AG04450 (cell line): ENCODE data around the gene DOCK3. TPM values are rescaled to one million over a fixed set of nuclear protein-coding genes. Genes with fewer than 3 reads are reported as not detected.

Source experiments
- CTCF ChIA-PET: fragments of 300-600, 350-600 bp; formaldehyde crosslinking; extraction: SDS; loops from one replicate; lab custom pipeline; 2022; ENCODE audit warnings: antibody characterized with exemption, inconsistent platforms; lab: Charles Lee
- POLR2A ChIA-PET: fragments of 350-600 bp; formaldehyde crosslinking; extraction: SDS; loops from one replicate; lab custom pipeline; 2021; ENCODE audit warnings: antibody characterized with exemption, inconsistent platforms; lab: Yijun Ruan, JAX
- DNase-seq: peaks from one replicate; pipeline ENCODE4 v3.0.0-alpha.2; 2011; ENCODE audit warnings: low read depth, low spot score
- H3K27ac ChIP-seq: one replicate; pipeline ENCODE4 v1.5.1; 2012; ENCODE audit warnings: low read depth, low read length, control low read depth
- H3K27me3 ChIP-seq: one replicate; pipeline ENCODE4 v1.6.0; 2012; ENCODE audit warnings: low read length; ENCODE audit not compliant: control insufficient read depth, insufficient read depth
- H3K4me3 ChIP-seq: 2 replicates; pipeline ENCODE4 v1.5.1; 2011; ENCODE audit warnings: mild to moderate bottlenecking, low read depth, low read length, control low read depth
- H3K9me3 ChIP-seq: 2 replicates; pipeline ENCODE4 v1.5.1; 2012; ENCODE audit warnings: low read length; ENCODE audit not compliant: control insufficient read depth, insufficient read depth
- CTCF ChIP-seq: IDR thresholded peaks from 2 replicates; pipeline ENCODE4 v1.5.1; 2011; ENCODE audit warnings: low read depth, low read length, control low read depth, inconsistent platforms
- polyA plus RNA-seq: library from polyadenylated mRNA; depleted of rRNA; stranded (reverse); fragments of >200 nt; gene quantifications from 2 replicates; pipeline ENCODE4 v1.2.3, GENCODE V29; 2011

The DOCK3 gene
- polyA plus RNA-seq, 1 experiment: 0.07 TPM

DNA sequence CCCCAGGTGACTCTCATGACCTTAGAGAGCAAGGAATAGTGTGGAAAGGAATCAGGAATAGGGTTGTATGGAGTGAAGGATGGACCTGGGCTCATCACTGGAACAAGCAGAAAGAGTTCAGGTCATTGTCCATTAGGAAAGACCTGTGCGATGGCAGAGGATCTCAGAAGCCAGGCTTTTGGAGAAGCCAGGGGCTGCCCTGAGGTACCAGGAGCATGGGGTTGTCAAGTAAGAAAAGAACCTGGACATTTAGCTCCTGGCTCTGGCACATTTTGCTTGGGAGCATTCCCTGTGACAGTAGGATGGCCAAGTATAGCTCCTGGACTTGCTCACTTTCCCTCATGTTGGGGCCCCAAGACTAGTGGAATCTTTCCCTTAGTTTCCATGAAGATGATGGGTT, 657.4 kb downstream of the DOCK3 start:
- Histone ChIP-seq H3K27me3 (peaks cover 4% of the 10 kb centered on the region), H3K4me3 (no peak overlapping the region), H3K27ac (no peak overlapping the region), H3K9me3 (no peaks in the 10 kb centered on the region)
- DNase-seq: no peak
- ChIA-PET CTCF (interaction anchor here (0.9 to 1.5 kb wide), 2 partner anchors 10 to 21 kb away, joined by 3 read pairs; no protein-coding TSS in a partner anchor), POLR2A (interaction anchor here (0.7 kb wide), 1 partner anchor 809 kb away, joined by 4 read pairs; no protein-coding TSS in a partner anchor)
- TF ChIP-seq CTCF: no peak

DNA sequence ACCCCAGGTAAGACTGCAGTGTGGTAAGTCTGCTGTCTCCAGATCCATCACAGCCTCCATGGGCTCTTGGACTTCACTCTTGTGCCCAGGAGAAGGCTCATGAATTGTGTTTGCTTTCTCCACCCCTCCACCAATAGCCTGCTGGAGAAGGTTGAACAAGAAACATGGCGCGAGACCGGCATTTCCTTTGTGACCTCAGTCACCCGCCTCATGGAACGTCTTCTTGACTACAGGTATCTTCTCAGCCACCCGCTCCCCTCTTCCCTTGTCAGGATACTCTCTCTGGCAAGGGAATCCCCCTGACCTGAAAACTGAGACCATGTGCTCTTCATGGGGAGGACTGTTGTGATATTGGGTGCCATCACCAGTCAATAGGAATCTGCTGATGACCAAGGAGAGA, 658.3 kb downstream of the DOCK3 start:
- TF ChIP-seq CTCF: no peak
- DNase-seq: no peak
- Histone ChIP-seq H3K9me3 (no peaks in the 10 kb centered on the region), H3K4me3 (no peak overlapping the region), H3K27ac (no peak overlapping the region), H3K27me3 (peaks cover 4% of the 10 kb centered on the region)
- POLR2A ChIA-PET: no interaction called here
- CTCF ChIA-PET: interaction anchor here (1.6 kb wide), 1 partner anchor 21 kb away, joined by 3 read pairs; no protein-coding TSS in a partner anchor

DNA sequence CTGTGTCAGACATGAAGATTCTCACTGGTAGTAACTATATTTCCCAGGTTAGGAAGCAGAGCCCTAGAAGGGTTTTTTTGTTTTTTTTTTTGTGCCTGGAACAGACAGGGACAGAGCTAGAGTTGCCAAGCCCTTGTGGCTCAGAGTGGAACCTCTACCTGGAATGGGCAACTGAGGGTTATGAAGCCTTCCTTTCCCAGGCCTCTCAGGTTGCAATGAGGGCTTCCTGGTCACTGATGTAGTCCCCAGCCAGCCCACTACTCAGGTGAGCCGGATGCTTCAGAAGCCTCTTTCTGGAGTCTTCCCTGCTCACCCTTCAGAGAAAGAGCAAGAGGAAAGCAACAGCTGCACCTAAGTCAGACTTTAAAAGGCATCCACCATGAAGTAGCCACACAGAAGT, 661.5 kb downstream of the DOCK3 start:
- ChIA-PET POLR2A (no interaction called here), CTCF (no interaction called here)
- DNase-seq: no peak
- H3K4me3 ChIP-seq: no peak overlapping the region
- H3K9me3 ChIP-seq: no peaks in the 10 kb centered on the region
- H3K27ac ChIP-seq: no peak overlapping the region
- no peak for TF ChIP-seq CTCF
- H3K27me3 ChIP-seq: no peaks in the 10 kb centered on the region

- POLR2A ChIA-PET: no interaction called here
Observed at GRCh38 chr3:51337666-51338065, 662.9 kb downstream of the DOCK3 start.

DNA sequence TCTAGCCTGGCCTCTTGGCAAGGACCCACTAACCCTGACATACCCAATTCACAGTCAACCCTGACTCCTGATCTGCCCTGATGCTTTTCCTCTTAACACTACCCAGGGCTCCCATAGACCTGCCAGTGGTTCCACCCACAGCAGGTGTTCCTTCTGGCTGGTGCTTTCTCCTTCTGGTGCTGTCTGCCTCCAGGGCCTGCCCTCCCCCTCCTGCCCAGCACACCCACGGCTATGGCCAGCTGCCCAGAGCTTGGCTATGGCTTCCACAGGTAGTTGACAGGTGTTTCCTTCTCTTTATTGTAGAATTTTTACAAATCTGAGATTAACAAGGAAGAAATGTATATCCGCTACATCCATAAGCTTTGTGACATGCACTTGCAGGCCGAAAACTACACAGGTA, 663.9 kb downstream of the DOCK3 start:
- Histone ChIP-seq H3K4me3 (no peak overlapping the region), H3K27ac (no peak overlapping the region), H3K27me3 (no peaks in the 10 kb centered on the region), H3K9me3 (no peaks in the 10 kb centered on the region)
- DNase-seq: no peak
- TF ChIP-seq CTCF: no peak
- ChIA-PET POLR2A (no interaction called here), CTCF (interaction anchor here (1.3 to 3.0 kb wide), 2 partner anchors 51 to 238 kb away, joined by 5 to 19 read pairs; partner anchors contain the start of gene RBM15B)

More at GRCh38 chr3:51337666-51338065, 662.9 kb downstream of the DOCK3 start:
- H3K9me3 ChIP-seq: no peaks in the 10 kb centered on the region
- no peak overlapping the region for H3K4me3 ChIP-seq
- no peaks in the 10 kb centered on the region for H3K27me3 ChIP-seq
- no peak for DNase-seq
- CTCF ChIA-PET: interaction anchor here (0.9 to 1.3 kb wide), 2 partner anchors 51 to 237 kb away, joined by 4 to 5 read pairs; no protein-coding TSS in a partner anchor
- TF ChIP-seq CTCF: no peak
- no peak overlapping the region for H3K27ac ChIP-seq
